H1 (cell line): ENCODE data around the gene MIEN1. TPM values are rescaled to one million over a fixed set of nuclear protein-coding genes. Genes with fewer than 3 reads are reported as not detected.

Source experiments
- EP300 ChIP-seq, 2 experiments: IDR thresholded peaks; 1 replicate in 1 of 2; 2 replicates in 1 of 2; pipeline ENCODE4 v1.6.1; 2011 to 2012; ENCODE audit warnings: low read depth in 2 of 2, low read length in 2 of 2, mild to moderate bottlenecking in 2 of 2, borderline replicate concordance in 1 of 2, inconsistent platforms in 1 of 2, moderate library complexity in 1 of 2
- polyA plus RNA-seq, 7 experiments: library from polyadenylated mRNA; depleted of rRNA in 3 of 7; stranded (reverse) in 5 of 7; unstranded in 2 of 7; fragments of >200 nt in 5 of 7; fragments of 200-250 nt in 2 of 7; gene quantifications; 1 replicate in 5 of 7; 2 replicates in 1 of 7; 4 replicates in 1 of 7; pipeline versions ENCODE4 v1.2.1 to v1.2.3, GENCODE V29; 2011 to 2013; ENCODE audit warnings: missing spikeins in 2 of 7, mixed read lengths in 2 of 7
- total RNA-seq: library from RNA; stranded (reverse); fragmentation: NEBNext Ultra II Directional; extraction: Animal tissue kit (Norgen Biotek cat#: 25700); gene quantifications from 2 replicates; pipeline ENCODE4 v1.2.1, GENCODE V29; 2021

MIEN1 gene
- total and polyA plus RNA-seq, 2 of the 8 experiments (the other 6 are each of a cell fraction or from before 2014, with no cell fraction given): 29.6 to 54.9 TPM

DNA sequence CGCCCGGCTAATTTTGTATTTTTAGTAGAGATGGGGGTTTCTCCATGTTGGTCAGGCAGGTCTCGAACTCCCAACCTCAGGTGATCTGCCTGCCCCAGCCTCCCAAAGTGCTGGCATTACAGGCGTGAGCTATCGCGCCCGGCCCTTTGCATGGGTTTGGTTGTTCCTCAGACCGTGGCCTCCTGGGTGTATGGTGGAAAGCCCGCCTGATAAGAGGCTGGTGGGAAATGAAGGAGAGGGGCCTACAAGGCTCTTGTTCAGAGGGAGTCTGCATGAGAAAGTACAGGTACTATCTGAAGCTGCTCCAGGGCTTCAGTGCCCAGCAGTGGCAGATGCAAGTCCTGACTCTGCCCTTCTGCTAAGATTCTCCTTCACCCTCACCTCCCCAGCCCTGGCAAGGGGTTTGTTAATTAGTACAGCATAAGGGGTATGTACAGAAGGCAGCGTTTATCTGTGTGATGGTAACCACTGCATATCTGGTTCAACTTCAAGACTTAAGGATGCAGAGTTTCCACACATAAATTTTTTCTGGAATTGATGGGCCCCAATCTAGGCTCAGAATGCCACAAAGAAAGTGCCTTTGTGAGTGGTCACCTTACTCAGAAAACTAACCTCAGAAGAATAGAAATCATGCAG, 31.6 kb upstream of the MIEN1 start (continued):
- TF ChIP-seq EP300 (IDR thresholded peaks at IDR 0.05; ENCODE audit: borderline replicate concordance in 1 of 2, low read depth in 2 of 2, low read length in 2 of 2): no peak
